ENCODE results near the gene PCDHB8. TPM values are rescaled to one million over a fixed set of nuclear protein-coding genes. Genes with fewer than 3 reads are reported as not detected.
A peak's percentile ranks its signal among the peaks of the same experiment; 100 is the strongest.
"Not testable (repeated sequence)": the region's sequence is repeated elsewhere in the genome, so short reads cannot be mapped to it uniquely, and the experiment has no call there.

The PCDHB8 gene
- total RNA-seq, 1 donor from 2014 or later, result 1.7 TPM

DNA sequence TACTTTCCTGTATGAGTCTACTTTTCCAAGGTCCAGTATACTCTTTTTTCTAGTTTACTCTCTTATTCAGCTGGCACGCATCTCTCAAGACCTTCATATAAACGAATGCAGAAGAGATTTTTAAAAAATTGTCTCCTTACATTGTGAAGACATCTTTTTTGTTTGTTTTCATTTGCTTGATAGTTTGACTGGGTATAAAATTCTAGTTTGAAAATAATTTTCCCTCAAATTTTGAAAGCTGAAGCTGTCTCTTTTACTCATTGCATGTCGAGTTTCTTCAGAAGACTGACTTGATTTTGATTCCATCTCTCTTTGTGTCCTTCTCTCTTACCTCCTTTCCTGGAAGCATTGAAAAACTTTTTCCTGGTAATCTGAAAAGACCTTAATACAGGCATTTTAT is 18.8 kb downstream of the PCDHB8 start:
- DNase-seq (ENCODE audit: low spot score), result no peak
- Mint-ChIP-seq H3K27ac (ENCODE audit: unreplicated experiment) (no peak overlapping the region), H3K36me3 (ENCODE audit: low read depth) (peaks cover 27% of the 10 kb centered on the region), H3K4me3 (ENCODE audit: unreplicated experiment) (no peak overlapping the region), H3K27me3 (ENCODE audit: low read depth) (no peaks in the 10 kb centered on the region), H3K4me1 (ENCODE audit: low read depth) (peaks cover 3% of the 10 kb centered on the region), H3K9me3 (ENCODE audit: low read depth) (peaks cover 70% of the 10 kb centered on the region)
- TF ChIP-seq, protein P1, sequence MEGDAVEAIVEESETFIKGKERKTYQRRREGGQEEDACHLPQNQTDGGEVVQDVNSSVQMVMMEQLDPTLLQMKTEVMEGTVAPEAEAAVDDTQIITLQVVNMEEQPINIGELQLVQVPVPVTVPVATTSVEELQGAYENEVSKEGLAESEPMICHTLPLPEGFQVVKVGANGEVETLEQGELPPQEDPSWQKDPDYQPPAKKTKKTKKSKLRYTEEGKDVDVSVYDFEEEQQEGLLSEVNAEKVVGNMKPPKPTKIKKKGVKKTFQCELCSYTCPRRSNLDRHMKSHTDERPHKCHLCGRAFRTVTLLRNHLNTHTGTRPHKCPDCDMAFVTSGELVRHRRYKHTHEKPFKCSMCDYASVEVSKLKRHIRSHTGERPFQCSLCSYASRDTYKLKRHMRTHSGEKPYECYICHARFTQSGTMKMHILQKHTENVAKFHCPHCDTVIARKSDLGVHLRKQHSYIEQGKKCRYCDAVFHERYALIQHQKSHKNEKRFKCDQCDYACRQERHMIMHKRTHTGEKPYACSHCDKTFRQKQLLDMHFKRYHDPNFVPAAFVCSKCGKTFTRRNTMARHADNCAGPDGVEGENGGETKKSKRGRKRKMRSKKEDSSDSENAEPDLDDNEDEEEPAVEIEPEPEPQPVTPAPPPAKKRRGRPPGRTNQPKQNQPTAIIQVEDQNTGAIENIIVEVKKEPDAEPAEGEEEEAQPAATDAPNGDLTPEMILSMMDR (IDR thresholded peaks at IDR 0.05), result no peak

DNA sequence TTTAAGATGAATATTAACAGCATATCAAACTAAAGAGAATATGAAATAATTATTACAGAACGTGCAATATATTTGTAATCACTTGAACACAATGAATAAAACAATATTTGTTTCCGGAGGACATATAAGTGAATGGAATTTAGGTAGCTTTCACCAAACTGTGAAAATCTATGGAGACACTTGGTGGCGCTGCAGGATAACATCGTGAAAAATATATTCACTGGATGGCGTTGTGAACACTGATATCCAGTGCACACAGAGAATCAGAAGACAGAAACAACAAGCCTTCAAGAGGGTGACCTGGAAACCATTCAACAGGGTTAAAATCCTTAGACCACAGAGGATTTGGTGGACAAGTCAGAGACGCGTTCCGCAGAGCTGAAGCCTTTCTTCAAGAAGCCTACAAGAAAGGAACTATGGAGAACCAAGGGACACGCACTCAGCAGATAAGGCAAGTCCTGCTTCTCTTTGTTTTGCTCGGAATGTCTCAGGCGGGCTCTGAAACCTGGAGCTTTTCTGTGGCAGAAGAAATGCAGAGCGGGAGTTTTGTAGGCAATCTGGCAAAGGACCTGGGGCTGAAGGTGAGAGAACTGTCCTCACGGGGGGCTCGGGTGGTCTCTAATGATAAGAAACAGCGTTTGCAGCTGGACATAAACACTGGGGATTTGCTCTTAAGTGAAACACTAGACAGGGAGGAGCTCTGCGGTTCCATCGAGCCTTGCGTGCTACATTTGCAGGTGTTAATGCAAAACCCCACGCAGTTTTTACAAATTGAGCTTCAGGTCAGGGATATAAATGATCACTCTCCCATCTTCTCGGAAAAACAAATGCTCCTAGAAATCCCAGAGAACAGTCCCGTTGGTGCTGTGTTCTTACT is 22.0 kb downstream of the PCDHB8 start, which contains the start of gene PCDHB11:
TSS of gene PCDHB11 (plus strand) at position 269 of the 877 bp plus-strand sequence. CDS start at position 417, 148 bp downstream.
- Mint-ChIP-seq H3K36me3 (ENCODE audit: low read depth) (peaks cover 23% of the 10 kb centered on the region), H3K9me3 (ENCODE audit: low read depth) (peaks cover 62% of the 10 kb centered on the region), H3K4me3 (ENCODE audit: unreplicated experiment) (no peak within 1 kb of the TSS), H3K4me1 (ENCODE audit: low read depth) (no peaks in the 10 kb centered on the region), H3K27ac (ENCODE audit: unreplicated experiment) (no peak within 1 kb of the TSS), H3K27me3 (ENCODE audit: low read depth) (no peaks in the 10 kb centered on the region)
- DNase-seq (ENCODE audit: low spot score), result no peak
- TF ChIP-seq, protein P1 (IDR thresholded peaks at IDR 0.05), result peak; percentile 29

DNA sequence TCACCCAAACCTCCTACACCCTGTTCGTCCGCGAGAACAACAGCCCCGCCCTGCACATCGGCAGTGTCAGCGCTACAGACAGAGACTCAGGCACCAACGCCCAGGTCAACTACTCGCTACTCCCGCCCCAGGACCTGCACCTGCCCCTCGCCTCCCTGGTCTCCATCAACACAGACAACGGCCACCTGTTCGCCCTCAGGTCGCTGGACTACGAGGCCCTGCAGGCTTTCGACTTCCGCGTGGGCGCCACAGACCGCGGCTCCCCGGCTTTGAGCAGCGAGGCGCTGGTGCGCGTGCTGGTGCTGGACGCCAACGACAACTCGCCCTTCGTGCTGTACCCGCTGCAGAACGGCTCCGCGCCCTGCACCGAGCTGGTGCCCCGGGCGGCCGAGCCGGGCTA is 23.5 kb downstream of the PCDHB8 start:
- DNase-seq (ENCODE audit: low spot score); H3K27ac Mint-ChIP-seq (ENCODE audit: unreplicated experiment); H3K4me3 Mint-ChIP-seq (ENCODE audit: unreplicated experiment); H3K4me1 Mint-ChIP-seq (ENCODE audit: low read depth); H3K27me3 Mint-ChIP-seq (ENCODE audit: low read depth): not testable (repeated sequence)
- peaks cover 24% of the 10 kb centered on the region for H3K36me3 Mint-ChIP-seq (ENCODE audit: low read depth)
- H3K9me3 Mint-ChIP-seq (ENCODE audit: low read depth), result peaks cover 66% of the 10 kb centered on the region

DNA sequence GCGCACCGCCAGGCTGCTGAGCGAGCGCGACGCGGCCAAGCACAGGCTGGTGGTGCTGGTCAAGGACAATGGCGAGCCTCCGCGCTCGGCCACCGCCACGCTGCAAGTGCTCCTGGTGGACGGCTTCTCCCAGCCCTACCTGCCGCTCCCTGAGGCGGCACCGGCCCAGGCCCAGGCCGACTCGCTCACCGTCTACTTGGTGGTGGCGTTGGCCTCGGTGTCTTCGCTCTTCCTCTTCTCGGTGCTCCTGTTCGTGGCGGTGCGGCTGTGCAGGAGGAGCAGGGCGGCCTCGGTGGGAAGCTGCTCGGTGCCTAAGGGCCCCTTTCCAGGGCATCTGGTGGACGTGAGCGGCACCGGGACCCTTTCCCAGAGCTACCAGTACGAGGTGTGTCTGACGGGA is 24.1 kb downstream of the PCDHB8 start:
- not testable (repeated sequence) for H3K27ac Mint-ChIP-seq (ENCODE audit: unreplicated experiment); DNase-seq (ENCODE audit: low spot score); H3K4me3 Mint-ChIP-seq (ENCODE audit: unreplicated experiment); H3K27me3 Mint-ChIP-seq (ENCODE audit: low read depth); H3K4me1 Mint-ChIP-seq (ENCODE audit: low read depth)
- Mint-ChIP-seq H3K9me3 (ENCODE audit: low read depth) (peaks cover 65% of the 10 kb centered on the region), H3K36me3 (ENCODE audit: low read depth) (peaks cover 21% of the 10 kb centered on the region)

DNA sequence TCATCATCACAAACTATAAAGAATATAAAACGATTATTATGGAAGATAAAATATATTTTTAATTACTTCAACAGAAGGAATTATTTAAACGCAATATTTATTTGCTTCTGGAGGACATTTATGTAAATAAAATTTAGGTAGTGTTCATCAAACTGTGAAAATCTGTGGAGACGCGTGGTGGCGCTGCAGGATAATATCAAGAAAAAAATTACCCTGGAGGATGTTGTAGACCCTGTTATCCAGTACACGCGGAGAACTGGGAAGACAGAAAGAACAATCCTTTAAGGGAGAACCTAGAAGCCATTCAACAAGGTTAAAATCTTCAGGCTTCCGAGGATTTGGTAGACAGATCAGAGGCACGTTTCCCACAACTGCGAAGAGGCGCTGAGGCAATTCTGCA is 30.9 kb downstream of the PCDHB8 start, which contains the start of gene PCDHB12:
TSS of gene PCDHB12 (plus strand) at position 242 of the 400 bp plus-strand sequence. CDS start 189 bp downstream, outside the sequence.
- TF ChIP-seq, protein P1 (IDR thresholded peaks at IDR 0.05), result peak; percentile 16
- H3K27me3 Mint-ChIP-seq (ENCODE audit: low read depth), result no peaks in the 10 kb centered on the region
- no peak for DNase-seq (ENCODE audit: low spot score)
- H3K27ac Mint-ChIP-seq (ENCODE audit: unreplicated experiment), result no peak within 1 kb of the TSS
- H3K36me3 Mint-ChIP-seq (ENCODE audit: low read depth), result peaks cover 10% of the 10 kb centered on the region
- H3K4me3 Mint-ChIP-seq (ENCODE audit: unreplicated experiment), result peak within 1 kb of the TSS; percentile 51
- no peaks in the 10 kb centered on the region for H3K4me1 Mint-ChIP-seq (ENCODE audit: low read depth)
- peaks cover 68% of the 10 kb centered on the region for H3K9me3 Mint-ChIP-seq (ENCODE audit: low read depth)

DNA sequence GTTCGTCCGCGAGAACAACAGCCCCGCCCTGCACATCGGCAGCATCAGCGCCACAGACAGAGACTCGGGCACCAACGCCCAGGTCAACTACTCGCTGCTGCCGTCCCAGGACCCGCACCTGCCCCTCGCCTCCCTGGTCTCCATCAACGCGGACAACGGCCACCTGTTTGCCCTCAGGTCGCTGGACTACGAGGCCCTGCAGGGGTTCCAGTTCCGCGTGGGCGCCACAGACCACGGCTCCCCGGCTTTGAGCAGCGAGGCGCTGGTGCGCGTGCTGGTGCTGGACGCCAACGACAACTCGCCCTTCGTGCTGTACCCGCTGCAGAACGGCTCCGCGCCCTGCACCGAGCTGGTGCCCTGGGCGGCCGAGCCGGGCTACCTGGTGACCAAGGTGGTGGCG is 32.7 kb downstream of the PCDHB8 start:
- not testable (repeated sequence) for H3K4me3 Mint-ChIP-seq (ENCODE audit: unreplicated experiment); H3K27ac Mint-ChIP-seq (ENCODE audit: unreplicated experiment); H3K4me1 Mint-ChIP-seq (ENCODE audit: low read depth); DNase-seq (ENCODE audit: low spot score); H3K27me3 Mint-ChIP-seq (ENCODE audit: low read depth)
- peaks cover 73% of the 10 kb centered on the region for H3K9me3 Mint-ChIP-seq (ENCODE audit: low read depth)
- H3K36me3 Mint-ChIP-seq (ENCODE audit: low read depth), result peaks cover 18% of the 10 kb centered on the region

DNA sequence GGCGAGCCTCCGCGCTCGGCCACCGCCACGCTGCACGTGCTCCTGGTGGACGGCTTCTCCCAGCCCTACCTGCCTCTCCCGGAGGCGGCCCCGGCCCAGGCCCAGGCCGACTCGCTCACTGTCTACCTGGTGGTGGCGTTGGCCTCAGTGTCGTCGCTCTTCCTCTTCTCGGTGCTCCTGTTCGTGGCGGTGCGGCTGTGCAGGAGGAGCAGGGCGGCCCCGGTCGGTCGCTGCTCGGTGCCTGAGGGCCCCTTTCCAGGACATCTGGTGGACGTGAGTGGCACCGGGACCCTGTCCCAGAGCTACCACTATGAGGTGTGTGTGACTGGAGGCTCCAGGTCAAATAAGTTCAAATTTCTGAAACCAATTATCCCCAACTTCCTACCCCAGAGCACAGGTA is 33.3 kb downstream of the PCDHB8 start:
- peaks cover 17% of the 10 kb centered on the region for H3K36me3 Mint-ChIP-seq (ENCODE audit: low read depth)
- not testable (repeated sequence) for H3K27ac Mint-ChIP-seq (ENCODE audit: unreplicated experiment); DNase-seq (ENCODE audit: low spot score); H3K4me3 Mint-ChIP-seq (ENCODE audit: unreplicated experiment); H3K27me3 Mint-ChIP-seq (ENCODE audit: low read depth); H3K4me1 Mint-ChIP-seq (ENCODE audit: low read depth)
- peaks cover 70% of the 10 kb centered on the region for H3K9me3 Mint-ChIP-seq (ENCODE audit: low read depth)
